Fibroblast of lung (primary cell): Measurements from ENCODE around the gene EPHB2. TPM values are rescaled to one million over a fixed set of nuclear protein-coding genes. Genes with fewer than 3 reads are reported as not detected.
A peak's percentile ranks its signal among the peaks of the same experiment; 100 is the strongest.

Experiments
- DNase-seq, 2 donors: peaks; one replicate each; pipeline versions ENCODE4 v3.0.0 to v3.0.0-alpha.2; 2010; ENCODE audit warnings: low read depth in 2 of 2
- H2AFZ ChIP-seq: 2 replicates; pipeline ENCODE4 v1.5.1; 2012; ENCODE audit warnings: low read length, control low read depth, inconsistent platforms
- H3K27ac ChIP-seq: 2 replicates; pipeline ENCODE4 v1.5.1; 2011; ENCODE audit warnings: low read length, control low read depth; ENCODE audit not compliant: insufficient read depth
- H3K27me3 ChIP-seq: 2 replicates; pipeline ENCODE4 v1.5.1; 2011; ENCODE audit warnings: mild to moderate bottlenecking, low read length; ENCODE audit not compliant: control insufficient read depth, insufficient read depth
- H3K36me3 ChIP-seq: 2 replicates; pipeline ENCODE4 v1.5.1; 2011; ENCODE audit warnings: low read length; ENCODE audit not compliant: control insufficient read depth, insufficient read depth
- H3K4me1 ChIP-seq: 2 replicates; pipeline ENCODE4 v1.5.1; 2011; ENCODE audit warnings: low read length; ENCODE audit not compliant: control insufficient read depth, insufficient read depth; ENCODE audit errors: extremely low read depth
- H3K4me2 ChIP-seq: 2 replicates; pipeline ENCODE4 v1.5.1; 2011; ENCODE audit warnings: low read length, control low read depth; ENCODE audit not compliant: insufficient read depth; ENCODE audit errors: extremely low read depth
- H3K4me3 ChIP-seq, 4 experiments: fragments of 200-600 bp in 1 of 4; sonication (generic) in 1 of 4; replicated peaks in 1 of 4; 2 replicates each; pipeline ENCODE4 v1.5.1; 2011 to 2016; ENCODE audit warnings: low read length in 4 of 4, low read depth in 3 of 4, mild to moderate bottlenecking in 3 of 4, control low read depth in 2 of 4, inconsistent platforms in 1 of 4, mixed read lengths in 1 of 4; ENCODE audit not compliant: insufficient read depth in 1 of 4; ENCODE audit errors: control extremely low read depth in 1 of 4
- H3K79me2 ChIP-seq: 2 replicates; pipeline ENCODE4 v1.5.1; 2012; ENCODE audit warnings: mild to moderate bottlenecking, low read length, inconsistent platforms; ENCODE audit not compliant: control insufficient read depth, insufficient read depth
- H3K9ac ChIP-seq: 2 replicates; pipeline ENCODE4 v1.5.1; 2011; ENCODE audit warnings: mild to moderate bottlenecking, low read length, control low read depth; ENCODE audit not compliant: insufficient read depth
- H3K9me3 ChIP-seq: 2 replicates; pipeline ENCODE4 v1.5.1; 2012; ENCODE audit warnings: low read depth, low read length; ENCODE audit not compliant: control insufficient read depth, insufficient read depth
- H4K20me1 ChIP-seq: 2 replicates; pipeline ENCODE4 v1.5.1; 2011; ENCODE audit warnings: low read length; ENCODE audit not compliant: control insufficient read depth, insufficient read depth; ENCODE audit errors: extremely low read depth
- EZH2 ChIP-seq: IDR thresholded peaks from 2 replicates; pipeline ENCODE4 v1.5.1; 2012; ENCODE audit warnings: low read length, control low read depth, mild to moderate bottlenecking; ENCODE audit errors: missing control alignments
- polyA plus RNA-seq, 2 donors: library from polyadenylated mRNA; depleted of rRNA in 1 of 2; stranded (reverse) in 1 of 2; unstranded in 1 of 2; fragments of >200 nt; gene quantifications; 2 replicates each; pipeline ENCODE4 v1.2.1, GENCODE V29; 2011 to 2012; ENCODE audit warnings: missing spikeins in 1 of 2
- total RNA-seq: library from RNA; depleted of rRNA; stranded (reverse); fragments of >200 nt; gene quantifications from 2 replicates; pipeline ENCODE4 v1.2.1, GENCODE V29; 2014
- TF ChIP-seq, protein P1 (sequence below), 2 donors: IDR thresholded peaks in 1 of 2; conservative IDR thresholded peaks in 1 of 2; 1 replicate in 1 of 2; 2 replicates in 1 of 2; pipeline ENCODE4 v1.5.1; 2011 to 2012; ENCODE audit warnings: low read length in 2 of 2, control low read depth in 1 of 2, inconsistent platforms in 1 of 2, low read depth in 1 of 2, mild to moderate bottlenecking in 1 of 2

EPHB2 gene
- total and polyA plus RNA-seq, 2 donors (not counting 1 experiment from before 2014, with no cell fraction given), result 4.1 to 11.2 TPM

DNA sequence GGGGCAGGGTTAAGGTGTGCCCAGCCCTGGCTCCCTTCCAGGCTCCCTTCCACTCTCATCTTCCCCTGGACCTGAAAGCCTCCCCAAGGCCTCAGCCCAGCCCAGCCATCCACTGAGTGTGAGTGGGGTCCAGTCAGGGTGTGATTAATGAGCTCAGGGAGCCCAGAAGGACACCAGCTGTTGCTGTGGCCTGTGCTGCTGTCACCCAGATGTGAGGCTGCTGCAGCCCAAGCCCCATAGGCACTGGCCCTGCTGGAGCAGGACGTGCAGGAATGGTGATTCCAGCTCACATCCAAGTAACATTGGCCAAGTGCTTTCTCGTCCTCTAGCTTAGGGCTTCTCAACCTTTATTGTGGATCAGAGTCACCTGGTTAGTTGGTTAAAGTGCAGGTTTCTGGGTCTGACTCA is 77.6 kb downstream of the EPHB2 start:
- Histone ChIP-seq H3K27ac (no peak overlapping the region), H3K79me2 (no peaks in the 10 kb centered on the region), H4K20me1 (peaks cover 2% of the 10 kb centered on the region), H3K4me3 (no peak overlapping the region), H3K4me2 (no peak overlapping the region), H3K36me3 (no peaks in the 10 kb centered on the region), H3K4me1 (peaks cover 2% of the 10 kb centered on the region), H3K9ac (no peak overlapping the region), H2AFZ (no peak overlapping the region), H3K9me3 (no peaks in the 10 kb centered on the region), H3K27me3 (no peaks in the 10 kb centered on the region)
- TF ChIP-seq, protein P1, sequence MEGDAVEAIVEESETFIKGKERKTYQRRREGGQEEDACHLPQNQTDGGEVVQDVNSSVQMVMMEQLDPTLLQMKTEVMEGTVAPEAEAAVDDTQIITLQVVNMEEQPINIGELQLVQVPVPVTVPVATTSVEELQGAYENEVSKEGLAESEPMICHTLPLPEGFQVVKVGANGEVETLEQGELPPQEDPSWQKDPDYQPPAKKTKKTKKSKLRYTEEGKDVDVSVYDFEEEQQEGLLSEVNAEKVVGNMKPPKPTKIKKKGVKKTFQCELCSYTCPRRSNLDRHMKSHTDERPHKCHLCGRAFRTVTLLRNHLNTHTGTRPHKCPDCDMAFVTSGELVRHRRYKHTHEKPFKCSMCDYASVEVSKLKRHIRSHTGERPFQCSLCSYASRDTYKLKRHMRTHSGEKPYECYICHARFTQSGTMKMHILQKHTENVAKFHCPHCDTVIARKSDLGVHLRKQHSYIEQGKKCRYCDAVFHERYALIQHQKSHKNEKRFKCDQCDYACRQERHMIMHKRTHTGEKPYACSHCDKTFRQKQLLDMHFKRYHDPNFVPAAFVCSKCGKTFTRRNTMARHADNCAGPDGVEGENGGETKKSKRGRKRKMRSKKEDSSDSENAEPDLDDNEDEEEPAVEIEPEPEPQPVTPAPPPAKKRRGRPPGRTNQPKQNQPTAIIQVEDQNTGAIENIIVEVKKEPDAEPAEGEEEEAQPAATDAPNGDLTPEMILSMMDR (conservative IDR thresholded peaks at IDR 0.05 in 1 of 2, IDR thresholded peaks at IDR 0.05 in 1 of 2; ENCODE audit: low read depth in 1 of 2, low read length in 2 of 2), result no peak
- no peak for TF ChIP-seq EZH2
- peak in 1 of 2 donors; percentile 38 for DNase-seq

DNA sequence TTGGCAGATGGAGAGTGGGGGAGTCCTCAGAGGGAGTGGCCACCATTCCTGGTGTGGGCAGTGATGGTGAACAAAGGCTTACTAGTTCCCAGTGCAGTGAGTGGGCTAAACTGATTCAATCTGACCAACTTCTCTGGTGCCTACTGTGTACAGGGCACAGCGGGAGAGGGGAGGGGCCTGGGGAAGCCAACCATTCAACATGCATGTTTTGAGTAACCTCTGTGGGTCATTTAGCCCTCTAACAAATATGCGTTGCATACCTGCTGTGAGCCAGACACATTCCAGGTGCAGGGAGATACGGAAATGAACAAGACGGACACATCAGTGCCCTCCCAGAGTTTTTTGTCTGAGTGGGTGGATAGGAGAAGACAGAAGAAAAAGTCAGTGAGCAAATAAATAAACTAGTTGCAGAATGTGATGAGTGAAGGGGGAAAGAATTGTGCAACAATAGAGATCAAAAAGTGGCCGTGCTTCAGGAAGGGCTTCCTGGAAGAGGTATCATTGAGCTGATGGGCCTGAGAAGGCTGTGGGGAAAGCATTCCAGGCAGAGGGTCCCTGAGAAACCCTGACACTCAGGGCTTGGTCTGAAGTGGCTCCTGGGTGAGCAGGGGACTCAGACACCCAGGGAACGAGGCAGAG is 78.8 kb downstream of the EPHB2 start:
- Histone ChIP-seq H3K9ac (no peak overlapping the region), H3K4me1 (peaks cover 2% of the 10 kb centered on the region), H3K27me3 (no peaks in the 10 kb centered on the region), H3K4me3 (no peak overlapping the region), H4K20me1 (peaks cover 2% of the 10 kb centered on the region), H3K27ac (no peak overlapping the region), H3K79me2 (no peaks in the 10 kb centered on the region), H3K4me2 (no peak overlapping the region), H2AFZ (no peak overlapping the region), H3K9me3 (no peaks in the 10 kb centered on the region), H3K36me3 (no peaks in the 10 kb centered on the region)
- DNase-seq, result peak in 1 of 2 donors; percentile 74
- no peak for TF ChIP-seq EZH2
- TF ChIP-seq, protein P1 (conservative IDR thresholded peaks at IDR 0.05 in 1 of 2, IDR thresholded peaks at IDR 0.05 in 1 of 2; ENCODE audit: low read depth in 1 of 2, low read length in 2 of 2), result no peak

DNA sequence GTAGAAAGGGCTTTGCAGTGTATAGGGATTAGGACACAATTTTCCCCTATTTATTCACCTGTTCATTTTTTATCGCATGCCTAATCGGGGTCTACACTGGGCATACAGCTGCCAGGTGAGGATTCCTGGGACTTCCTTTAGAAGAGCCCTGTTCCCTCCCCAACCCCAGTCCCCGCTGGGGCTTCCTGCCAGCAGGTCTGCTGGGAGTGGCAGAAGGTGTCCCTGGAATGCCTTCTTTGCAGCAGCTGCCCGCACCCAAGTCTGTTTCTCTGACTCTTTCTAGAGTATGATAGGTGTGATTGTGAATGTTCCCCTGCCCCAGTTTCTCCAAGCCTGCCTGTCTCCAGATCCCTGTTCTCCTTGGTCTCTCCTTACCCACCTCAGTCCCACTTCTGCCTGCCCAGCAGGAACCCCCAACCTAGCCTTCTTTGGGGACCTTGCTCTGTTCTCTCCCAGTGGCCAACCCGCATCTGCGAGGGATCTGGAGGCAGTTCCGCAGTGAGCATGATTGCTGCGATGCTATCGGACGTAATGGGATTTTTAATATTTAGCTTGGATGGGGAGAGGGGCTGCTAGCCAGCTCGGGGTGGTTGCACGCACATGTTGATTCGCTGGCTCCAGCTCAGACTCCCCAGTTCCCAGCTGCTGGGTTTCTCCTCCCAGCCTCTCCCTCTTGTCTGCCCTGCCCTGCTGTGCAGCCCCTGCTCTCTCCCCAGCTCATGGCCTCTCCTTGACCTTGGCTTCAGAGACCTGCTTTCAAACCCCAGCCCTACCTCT is 79.8 kb downstream of the EPHB2 start:
- H3K4me3 ChIP-seq, result no peak overlapping the region
- peaks cover 2% of the 10 kb centered on the region for H4K20me1 ChIP-seq
- H3K79me2 ChIP-seq, result no peaks in the 10 kb centered on the region
- no peaks in the 10 kb centered on the region for H3K27me3 ChIP-seq
- H3K9me3 ChIP-seq, result no peaks in the 10 kb centered on the region
- DNase-seq, result no peak
- no peak overlapping the region for H3K4me2 ChIP-seq
- no peak overlapping the region for H3K27ac ChIP-seq
- H3K36me3 ChIP-seq, result no peaks in the 10 kb centered on the region
- H2AFZ ChIP-seq, result no peak overlapping the region
- TF ChIP-seq, protein P1 (conservative IDR thresholded peaks at IDR 0.05 in 1 of 2, IDR thresholded peaks at IDR 0.05 in 1 of 2; ENCODE audit: low read depth in 1 of 2, low read length in 2 of 2), result no peak
- no peak for TF ChIP-seq EZH2
- no peak overlapping the region for H3K9ac ChIP-seq
- peaks cover 2% of the 10 kb centered on the region for H3K4me1 ChIP-seq
